ENCODE results near the gene GREM2. TPM values are rescaled to one million over a fixed set of nuclear protein-coding genes. Genes with fewer than 3 reads are reported as not detected.

The GREM2 gene
- total RNA-seq: 0.09 and 0.63 TPM in 2 replicates

DNA sequence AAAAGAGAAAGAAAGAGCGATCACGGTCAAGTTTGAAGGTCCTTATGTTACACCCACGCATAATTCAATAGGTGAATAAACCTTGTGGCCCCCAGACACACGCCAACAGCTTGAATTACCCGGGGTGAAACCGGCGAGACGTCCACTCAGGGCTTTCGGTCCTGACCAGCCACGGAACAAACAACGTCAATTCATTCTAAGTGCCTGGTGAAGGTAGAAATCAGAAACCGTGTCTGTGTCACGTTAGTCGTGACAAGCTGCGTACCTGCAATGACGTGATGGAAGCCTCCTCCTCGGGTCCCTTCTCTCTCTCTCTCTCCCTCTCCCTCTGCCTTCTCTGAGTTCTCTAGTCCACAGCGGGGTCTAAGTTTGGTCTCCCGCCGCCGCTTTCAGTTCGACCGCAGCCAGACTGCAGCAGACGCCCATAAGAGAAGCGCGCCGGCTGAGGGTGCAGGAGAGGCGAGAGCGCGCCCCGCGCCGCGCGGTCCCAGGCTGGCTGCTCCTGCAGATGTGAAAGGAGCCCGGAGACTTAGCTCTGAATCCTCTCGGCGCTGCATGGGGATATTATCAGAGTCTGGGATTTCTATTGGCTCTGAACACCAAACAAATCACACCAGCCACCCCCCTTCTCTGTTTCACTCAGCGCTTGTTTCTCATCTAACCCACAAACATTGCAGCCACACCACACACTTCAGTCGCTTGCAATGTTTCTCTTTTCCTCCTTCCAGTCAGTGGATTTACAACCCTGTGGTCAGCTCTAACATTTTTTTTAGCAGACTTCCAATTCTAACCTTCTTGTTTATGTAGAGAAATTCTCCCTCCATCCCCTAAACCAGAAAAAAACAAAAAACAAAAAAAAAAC is at the start of gene GREM2:
Gene GREM2 (minus strand): TSS at position 537 of the 862 bp plus-strand sequence. CDS start 118,680 bp downstream, outside the sequence.

All from bronchial smooth muscle cell (primary cell).